H1 (cell line): ENCODE data around the gene JPH3. TPM values are rescaled to one million over a fixed set of nuclear protein-coding genes. Genes with fewer than 3 reads are reported as not detected.
"Not testable (repeated sequence)": the region's sequence is repeated elsewhere in the genome, so short reads cannot be mapped to it uniquely, and the experiment has no call there.

Source experiments
- CTCF ChIA-PET: fragments of 300-600 bp; sonication (Branson Sonifier 250); formaldehyde crosslinking; loops from one replicate; lab custom pipeline; 2021; ENCODE audit not compliant: partially characterized antibody; lab: Charles Lee
- POLR2A ChIA-PET: fragments of 300-600 bp; sonication (Branson Sonifier 250); formaldehyde crosslinking; loops from one replicate; lab custom pipeline; 2021; ENCODE audit warnings: inconsistent platforms; ENCODE audit not compliant: partially characterized antibody; lab: Charles Lee
- DNase-seq, 2 experiments: peaks; one replicate each; pipeline versions ENCODE4 v3.0.0 to v3.0.0-alpha.2; 2010 to 2022; ENCODE audit warnings: low spot score in 2 of 2, low read depth in 1 of 2, mixed read lengths in 1 of 2
- FAIRE-seq: peaks from 2 replicates; lab custom pipeline; 2011; peaks lifted over from hg19 to GRCh38; lab: Jason Lieb, UNC
- H2AFZ ChIP-seq: 2 replicates; pipeline ENCODE4 v1.8.1; 2012; ENCODE audit warnings: low read length, inconsistent platforms
- H2AK5ac ChIP-seq: 2 replicates; pipeline ENCODE4 v1.6.1; 2013; ENCODE audit warnings: low read depth, low read length
- H2BK120ac ChIP-seq: replicated peaks from 2 replicates; pipeline ENCODE3; 2013; ENCODE audit warnings: low read depth, low read length, inconsistent platforms
- H2BK12ac ChIP-seq: 2 replicates; pipeline ENCODE4 v1.6.1; 2013; ENCODE audit warnings: low read depth, low read length
- H2BK15ac ChIP-seq: 2 replicates; pipeline ENCODE4 v1.6.1; 2013; ENCODE audit warnings: low read length
- H2BK20ac ChIP-seq: 2 replicates; pipeline ENCODE4 v1.6.1; 2013; ENCODE audit warnings: low read length
- H2BK5ac ChIP-seq: 2 replicates; pipeline ENCODE4 v1.6.1; 2013; ENCODE audit warnings: low read depth, low read length
- H3K14ac ChIP-seq: 2 replicates; pipeline ENCODE4 v1.6.1; 2013; ENCODE audit warnings: inconsistent platforms; ENCODE audit not compliant: insufficient read length
- H3K18ac ChIP-seq: 2 replicates; pipeline ENCODE4 v1.6.1; 2013; ENCODE audit warnings: low read length; ENCODE audit errors: extremely low read depth
- H3K23ac ChIP-seq: 2 replicates; pipeline ENCODE4 v1.6.1; 2013; ENCODE audit warnings: inconsistent platforms; ENCODE audit not compliant: insufficient read length
- H3K23me2 ChIP-seq: 2 replicates; pipeline ENCODE4 v1.6.1; 2013; ENCODE audit warnings: low read depth, low read length
- H3K27ac ChIP-seq: 2 replicates; pipeline ENCODE4 v1.6.1; 2011; ENCODE audit warnings: low read depth, low read length, inconsistent platforms
- H3K27me3 ChIP-seq, 4 experiments: replicated peaks in 1 of 4; 1 replicate in 1 of 4; 2 replicates in 3 of 4; pipeline versions ENCODE4 v1.6.1 to v1.8.1; 2011 to 2013; ENCODE audit warnings: low read length in 3 of 4, mild to moderate bottlenecking in 3 of 4, inconsistent platforms in 2 of 4, mixed read lengths in 2 of 4, moderate library complexity in 1 of 4; ENCODE audit not compliant: control insufficient read depth in 3 of 4, insufficient read depth in 3 of 4; ENCODE audit errors: extremely low read depth in 1 of 4
- H3K36me3 ChIP-seq, 4 experiments: 2 replicates each; pipeline versions ENCODE4 v1.6.1 to v1.8.1; 2011 to 2013; ENCODE audit warnings: mild to moderate bottlenecking in 4 of 4, low read length in 3 of 4, moderate library complexity in 2 of 4, control low read depth in 1 of 4, inconsistent platforms in 1 of 4; ENCODE audit not compliant: insufficient read depth in 4 of 4, control insufficient read depth in 2 of 4
- H3K4ac ChIP-seq: replicated peaks from 2 replicates; pipeline ENCODE3; 2013; ENCODE audit warnings: low read length, low read depth, mixed read lengths, inconsistent platforms; ENCODE audit not compliant: insufficient read length
- H3K4me1 ChIP-seq, 4 experiments: replicated peaks in 1 of 4; 1 replicate in 1 of 4; 2 replicates in 3 of 4; pipeline versions ENCODE4 v1.6.1 to v1.8.1; 2011 to 2013; ENCODE audit warnings: low read length in 3 of 4, inconsistent platforms in 2 of 4, mixed read lengths in 1 of 4; ENCODE audit not compliant: insufficient read depth in 4 of 4, control insufficient read depth in 3 of 4
- H3K4me2 ChIP-seq, 2 experiments: 2 replicates each; pipeline versions ENCODE4 v1.6.1 to v1.8.1; 2011 to 2013; ENCODE audit warnings: low read depth in 2 of 2, low read length in 2 of 2, control low read depth in 1 of 2, inconsistent platforms in 1 of 2, mild to moderate bottlenecking in 1 of 2; ENCODE audit not compliant: insufficient read depth in 1 of 2
- H3K4me3 ChIP-seq, 4 experiments: fragments of 200-600, 300-600 bp in 1 of 4; sonication (generic), shearing (Covaris generic), sonication (Bioruptor Twin) in 1 of 4; 2 replicates each; pipeline versions ENCODE4 v1.5.1 to v1.8.1; 2011 to 2016; ENCODE audit warnings: low read length in 4 of 4, low read depth in 3 of 4, control low read depth in 2 of 4, inconsistent platforms in 2 of 4, mild to moderate bottlenecking in 2 of 4, mixed read lengths in 1 of 4, moderate library complexity in 1 of 4; ENCODE audit not compliant: insufficient read depth in 2 of 4; ENCODE audit errors: extremely low read depth in 1 of 4
- H3K56ac ChIP-seq: replicated peaks from 2 replicates; pipeline ENCODE3; 2013; ENCODE audit warnings: low read depth, mild to moderate bottlenecking, mixed read lengths, low read length, inconsistent platforms; ENCODE audit not compliant: insufficient read length
- H3K79me1 ChIP-seq: 2 replicates; pipeline ENCODE4 v1.6.1; 2013; ENCODE audit warnings: low read depth, low read length, control low read depth
- H3K79me2 ChIP-seq, 2 experiments: 2 replicates each; pipeline versions ENCODE4 v1.6.1 to v1.8.1; 2012 to 2013; ENCODE audit warnings: low read length in 2 of 2, mild to moderate bottlenecking in 2 of 2, inconsistent platforms in 1 of 2; ENCODE audit not compliant: insufficient read depth in 2 of 2, control insufficient read depth in 1 of 2
- H3K9ac ChIP-seq, 4 experiments: replicated peaks in 1 of 4; 1 replicate in 1 of 4; 2 replicates in 3 of 4; pipeline versions ENCODE4 v1.6.1 to v1.8.1; 2011 to 2013; ENCODE audit warnings: low read depth in 3 of 4, low read length in 3 of 4, control low read depth in 2 of 4, mild to moderate bottlenecking in 2 of 4, moderate library complexity in 2 of 4, inconsistent platforms in 1 of 4; ENCODE audit errors: extremely low read depth in 1 of 4
- H3K9me3 ChIP-seq, 2 experiments: 2 replicates each; pipeline versions ENCODE4 v1.6.1 to v1.8.1; 2012 to 2013; ENCODE audit warnings: mild to moderate bottlenecking in 2 of 2, moderate library complexity in 2 of 2, control low read depth in 1 of 2, inconsistent platforms in 1 of 2, low read depth in 1 of 2, low read length in 1 of 2, mixed read lengths in 1 of 2; ENCODE audit not compliant: insufficient read depth in 2 of 2
- H4K20me1 ChIP-seq, 2 experiments: replicated peaks in 1 of 2; 2 replicates each; pipeline versions ENCODE3 to v1.8.1; 2011 to 2013; ENCODE audit warnings: inconsistent platforms in 2 of 2, low read length in 2 of 2, mild to moderate bottlenecking in 1 of 2; ENCODE audit not compliant: insufficient read depth in 2 of 2, control insufficient read depth in 1 of 2
- H4K5ac ChIP-seq: 2 replicates; pipeline ENCODE4 v1.6.1; 2013; ENCODE audit warnings: low read length, low read depth, mixed read lengths, inconsistent platforms; ENCODE audit not compliant: insufficient read length
- H4K8ac ChIP-seq: 2 replicates; pipeline ENCODE4 v1.8.0; 2013; ENCODE audit warnings: mild to moderate bottlenecking, moderate library complexity, low read length, inconsistent platforms; ENCODE audit not compliant: insufficient read depth; ENCODE audit errors: extremely low read depth
- H4K91ac ChIP-seq: replicated peaks from 2 replicates; pipeline ENCODE3; 2013; ENCODE audit warnings: low read length, mixed read lengths, inconsistent platforms; ENCODE audit not compliant: insufficient read length
- WGBS, 2 experiments: shearing (Covaris generic) in 1 of 2; methylation state at CpG; one replicate each; pipeline versions ENCODE4 v1.1.6 to v1.1.7; 2013 to 2015; ENCODE audit warnings: low lambda C conversion rate in 2 of 2, mixed read lengths in 2 of 2, inconsistent platforms in 1 of 2, low coverage in 1 of 2, missing lambda C conversion rate in 1 of 2; ENCODE audit not compliant: insufficient replicate concordance in 2 of 2, insufficient coverage in 1 of 2, insufficient read length in 1 of 2; ENCODE audit errors: extremely low coverage in 1 of 2, missing lambda C conversion rate in 1 of 2; 5-methylcytosine and 5-hydroxymethylcytosine counted together
- polyA plus RNA-seq, 7 experiments: library from polyadenylated mRNA; depleted of rRNA in 3 of 7; stranded (reverse) in 5 of 7; unstranded in 2 of 7; fragments of >200 nt in 5 of 7; fragments of 200-250 nt in 2 of 7; gene quantifications; 1 replicate in 5 of 7; 2 replicates in 1 of 7; 4 replicates in 1 of 7; pipeline versions ENCODE4 v1.2.1 to v1.2.3, GENCODE V29; 2011 to 2013; ENCODE audit warnings: missing spikeins in 2 of 7, mixed read lengths in 2 of 7
- total RNA-seq: library from RNA; stranded (reverse); fragmentation: NEBNext Ultra II Directional; extraction: Animal tissue kit (Norgen Biotek cat#: 25700); gene quantifications from 2 replicates; pipeline ENCODE4 v1.2.1, GENCODE V29; 2021

Gene JPH3
- total and polyA plus RNA-seq, 2 of the 8 experiments (the other 6 are each of a cell fraction or from before 2014, with no cell fraction given) = 10.3 to 28.3 TPM

- H2BK12ac ChIP-seq, H2BK15ac ChIP-seq, H4K5ac ChIP-seq, H3K4ac ChIP-seq, H3K56ac ChIP-seq, H2AK5ac ChIP-seq, H3K79me1 ChIP-seq, H3K14ac ChIP-seq, H2BK120ac ChIP-seq, H4K8ac ChIP-seq, H2BK5ac ChIP-seq, H3K27ac ChIP-seq, H4K91ac ChIP-seq, DNase-seq, H4K20me1 ChIP-seq, H3K36me3 ChIP-seq, H3K9me3 ChIP-seq, H3K79me2 ChIP-seq, H3K4me3 ChIP-seq, H2BK20ac ChIP-seq, H2AFZ ChIP-seq, H3K23ac ChIP-seq, H3K9ac ChIP-seq, H3K4me2 ChIP-seq, H3K18ac ChIP-seq, H3K23me2 ChIP-seq, POLR2A ChIA-PET, H3K27me3 ChIP-seq, FAIRE-seq: not testable (repeated sequence)
- H3K4me1 ChIP-seq = peaks cover 4 to 28% (median 17%) of the 10 kb centered on the region in 4 experiments
- CTCF ChIA-PET = interaction anchor here (0.8 to 13.0 kb wide), 5 partner anchors 8 to 314 kb away, joined by 3 to 169 read pairs (median 3); no protein-coding TSS in a partner anchor
- WGBS, 2 experiments = 88% methylated on average over 14 of the region's 16 CpGs; no CpG with 5 or more reads in 1 of the 2 experiments
These were observed 24.0 kb upstream of the JPH3 start for GRCh38 chr16:87578142-87578930.
